Stimulated activated CD4-positive, alpha-beta T cell treated with anti-CD3 and anti-CD28 coated beads, Interleukin-4, amount 100 ng/mL, for 1 hour (primary cell): ENCODE results near the gene ADIPOR2.

Experiments used
- DNase-seq: peaks from one replicate; pipeline ENCODE4 v3.0.0-alpha.2; 2020

ADIPOR2 gene

GRCh38 chr12:1834186-1834925 lies 143.5 kb downstream of the ADIPOR2 start:
- no peak for DNase-seq

GRCh38 chr12:1835211-1836131 lies 144.6 kb downstream of the ADIPOR2 start:
- DNase-seq = no peak

GRCh38 chr12:1836241-1836803 lies 145.5 kb downstream of the ADIPOR2 start:
- no peak for DNase-seq

GRCh38 chr12:1836854-1837421 lies 146.1 kb downstream of the ADIPOR2 start:
- DNase-seq = no peak

GRCh38 chr12:1837541-1838204 lies 146.8 kb downstream of the ADIPOR2 start:
- no peak for DNase-seq
